NCI-H1092 (cell line): Measurements from ENCODE around the gene PLEKHG2.

Experiments used
- DNase-seq: peaks from one replicate; lab custom pipeline; 2025; lab: John Stamatoyannopoulos, UW

Gene PLEKHG2

DNA sequence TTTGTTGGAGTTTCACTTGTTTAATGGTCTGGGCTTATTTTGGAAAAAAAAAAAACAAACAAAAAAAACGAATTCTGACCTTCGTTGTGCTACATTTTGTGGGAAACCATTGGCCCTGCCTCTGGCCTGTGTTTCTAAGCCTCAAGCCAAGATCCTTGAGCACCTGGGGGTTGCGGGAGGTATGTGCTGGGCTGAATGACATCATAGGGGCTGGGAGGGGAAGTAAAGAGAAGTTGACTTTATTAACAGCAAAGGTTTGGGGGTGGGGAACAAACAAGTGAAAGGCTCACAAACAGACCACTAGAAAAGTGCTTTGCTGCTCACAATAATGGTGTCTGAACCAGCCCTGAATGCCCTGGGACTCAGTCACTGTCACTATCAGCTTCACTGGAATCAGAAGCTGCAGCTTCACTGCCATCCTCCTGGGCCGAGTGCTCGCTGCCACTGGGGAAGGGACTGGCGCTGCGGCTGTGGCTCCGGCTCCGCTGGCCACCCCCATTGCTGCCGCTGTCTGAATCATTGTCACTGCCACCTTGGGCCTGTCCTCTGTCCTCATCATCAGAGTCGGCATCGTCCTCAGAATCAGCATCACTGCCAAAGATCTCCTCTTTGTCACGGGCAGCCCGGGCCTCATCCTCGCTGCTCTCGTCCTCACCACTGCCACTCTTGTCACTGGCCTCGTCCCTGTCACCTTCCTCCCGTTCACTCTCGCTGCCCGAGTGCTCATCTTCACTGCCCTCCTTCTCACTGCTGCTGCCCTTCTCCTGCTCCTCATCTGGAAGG is 26.6 kb upstream of the PLEKHG2 start:
- DNase-seq, result no peak

DNA sequence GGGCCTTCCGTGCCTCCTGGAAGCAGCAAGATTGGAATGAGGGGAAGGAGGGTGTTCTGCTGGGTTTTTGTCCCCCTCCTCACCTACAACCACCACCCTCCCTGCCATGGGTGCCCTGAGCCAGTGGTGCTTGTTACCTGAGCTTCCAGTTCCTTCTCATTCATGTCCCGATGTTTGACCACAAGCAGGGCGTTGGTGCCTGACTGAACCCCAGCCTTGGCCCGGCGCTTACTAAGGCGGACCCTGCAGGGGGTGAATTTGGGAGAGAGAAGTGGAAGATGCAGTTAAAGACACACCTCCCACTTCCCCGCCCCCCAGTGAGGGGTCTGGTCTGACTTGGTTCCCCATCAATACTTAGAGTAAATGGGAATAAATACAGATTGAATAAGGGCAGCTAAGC is 25.9 kb upstream of the PLEKHG2 start:
- DNase-seq, result no peak

DNA sequence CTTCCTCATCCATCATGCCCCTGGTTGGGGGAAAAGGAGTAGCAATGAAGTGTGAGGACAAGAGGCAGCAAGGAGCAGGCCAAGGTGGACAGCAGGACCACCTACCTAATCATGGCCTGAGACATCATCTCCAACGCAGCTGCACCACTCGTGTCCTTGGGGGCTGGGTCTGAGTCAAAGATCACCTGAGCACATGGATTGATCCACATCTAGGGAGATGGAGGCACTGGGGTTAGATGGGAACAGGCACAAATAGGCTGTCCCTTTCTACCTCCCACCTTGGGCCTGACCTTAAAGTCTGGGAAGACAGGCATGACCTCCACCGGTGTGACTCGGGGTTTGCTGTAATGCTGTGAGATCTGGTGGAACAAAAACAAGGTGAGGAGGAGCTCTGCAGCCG is 23.8 kb upstream of the PLEKHG2 start:
- no peak for DNase-seq

DNA sequence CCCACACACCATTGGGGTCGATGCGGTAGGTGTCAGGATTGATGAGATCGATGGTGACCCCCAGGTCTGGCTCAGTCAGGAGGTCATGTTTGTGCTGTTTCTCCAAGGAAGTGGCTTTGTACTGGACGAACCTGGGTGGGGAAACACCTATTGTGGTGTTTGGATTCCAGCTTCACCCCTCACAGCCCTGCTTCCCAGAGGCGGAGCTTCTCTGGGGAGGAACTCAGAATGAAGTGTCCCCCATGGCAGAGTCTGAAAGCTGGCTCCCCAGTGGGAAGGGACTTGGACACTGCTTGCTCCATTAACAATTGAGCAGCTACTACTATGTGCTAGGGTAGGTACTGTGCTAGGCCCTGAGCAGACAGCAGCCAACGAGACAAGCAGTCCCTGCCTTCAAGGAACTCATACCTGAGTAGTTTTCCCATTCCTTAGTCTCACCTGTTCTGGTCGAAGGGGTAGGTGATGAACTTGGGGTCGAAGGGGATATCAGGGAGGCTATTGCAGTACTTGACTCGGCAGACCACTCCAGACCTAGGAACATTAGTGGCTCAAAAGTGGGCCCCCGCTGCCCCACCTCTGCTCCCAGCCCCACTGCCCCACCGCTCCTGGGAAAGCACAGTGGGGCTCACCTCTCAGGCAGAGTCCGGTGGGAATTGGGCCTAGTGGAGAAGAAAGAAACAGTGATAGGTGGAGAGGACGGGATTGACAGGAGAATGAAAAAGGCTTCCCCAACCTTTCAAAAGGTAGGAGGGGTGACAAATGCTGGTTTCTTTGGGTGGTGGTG is 22.6 kb upstream of the PLEKHG2 start:
- DNase-seq, result no peak

DNA sequence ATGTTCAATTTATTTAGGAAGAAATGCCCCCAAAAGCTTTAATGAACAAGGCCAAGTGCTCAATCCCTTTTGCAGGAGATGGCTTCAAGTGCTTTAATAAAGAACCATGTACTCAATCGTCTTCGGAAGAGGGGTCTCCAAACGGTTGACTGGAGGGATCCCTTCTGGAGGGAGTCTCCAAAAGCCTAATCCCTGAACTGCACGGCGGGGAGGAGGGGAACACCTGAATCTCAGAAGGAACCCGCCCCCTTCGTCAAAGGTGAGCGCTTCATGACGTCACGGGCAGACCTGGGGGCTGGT is 22.1 kb upstream of the PLEKHG2 start:
- no peak for DNase-seq

DNA sequence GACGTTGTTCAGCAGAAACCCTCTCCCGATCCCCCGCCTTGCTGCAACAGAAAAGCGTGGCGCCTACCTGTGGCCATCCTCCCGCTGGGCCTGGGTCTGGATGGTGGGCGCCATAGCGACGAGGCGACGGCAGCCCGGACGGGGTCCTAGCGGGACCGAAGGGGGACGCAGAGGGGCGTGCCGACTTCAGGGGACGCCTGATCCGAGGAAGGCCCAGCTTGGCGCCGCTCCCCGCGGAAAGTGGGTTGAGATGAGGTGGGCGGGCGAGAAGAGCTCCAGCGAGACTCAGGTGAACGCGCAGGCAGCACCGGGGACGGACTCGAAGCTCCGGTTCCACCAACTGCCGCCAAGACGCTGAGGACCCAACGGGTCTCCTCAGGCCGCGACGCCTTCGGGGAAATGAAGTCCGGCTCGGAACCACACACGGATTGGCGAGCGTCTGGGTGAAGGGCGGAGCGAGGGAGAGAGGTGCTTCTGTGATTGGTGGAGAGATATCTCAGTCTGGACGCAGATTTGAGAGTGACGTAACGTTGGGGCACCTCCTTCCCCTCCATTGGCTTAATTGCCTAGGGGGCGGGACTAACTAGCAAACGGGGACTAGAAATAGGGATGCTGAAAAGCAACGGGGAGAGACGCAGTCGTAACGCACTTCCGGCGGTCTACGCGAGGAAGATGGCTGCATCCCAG is 21.6 kb upstream of the PLEKHG2 start, which contains the start of the genes MED29 and PAF1:
Gene MED29, plus strand, starts transcription at position 628 of the 687 bp plus-strand sequence. Its CDS starts 45 bp downstream, at position 673.
Gene PAF1, minus strand, starts transcription at position 356 of the 687 bp plus-strand sequence. Its CDS starts 242 bp downstream, at position 114.
- peak; percentile 98 for DNase-seq

GRCh38 chr19:39397360-39398296 is 14.8 kb upstream of the PLEKHG2 start:
- peak; percentile 21 for DNase-seq

GRCh38 chr19:39398297-39398864 is 14.1 kb upstream of the PLEKHG2 start:
- no peak for DNase-seq

GRCh38 chr19:39399668-39400050 is 12.8 kb upstream of the PLEKHG2 start:
- no peak for DNase-seq

DNA sequence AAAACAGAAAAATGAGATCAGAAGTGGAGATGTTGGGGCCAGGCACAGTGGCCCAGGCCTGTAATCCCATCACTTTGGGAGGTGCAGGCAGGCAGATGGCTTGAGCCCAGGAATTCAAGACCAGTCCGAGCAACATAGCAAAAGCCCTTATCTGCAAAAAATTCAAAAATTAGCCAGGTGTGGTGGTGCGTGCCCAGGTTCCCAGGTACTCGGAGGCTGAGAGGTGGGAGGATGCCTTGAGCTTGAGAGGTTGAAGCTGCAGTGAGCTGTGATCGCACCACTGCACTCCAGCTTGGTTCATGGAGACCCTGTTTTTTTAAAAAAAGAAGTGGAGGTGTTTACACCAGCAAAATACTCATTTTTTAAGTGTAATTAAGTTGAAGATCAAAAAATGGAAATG is 12.4 kb upstream of the PLEKHG2 start:
- no peak for DNase-seq

- no peak for DNase-seq
These were observed 11.4 kb upstream of the PLEKHG2 start for GRCh38 chr19:39401070-39401548.

DNA sequence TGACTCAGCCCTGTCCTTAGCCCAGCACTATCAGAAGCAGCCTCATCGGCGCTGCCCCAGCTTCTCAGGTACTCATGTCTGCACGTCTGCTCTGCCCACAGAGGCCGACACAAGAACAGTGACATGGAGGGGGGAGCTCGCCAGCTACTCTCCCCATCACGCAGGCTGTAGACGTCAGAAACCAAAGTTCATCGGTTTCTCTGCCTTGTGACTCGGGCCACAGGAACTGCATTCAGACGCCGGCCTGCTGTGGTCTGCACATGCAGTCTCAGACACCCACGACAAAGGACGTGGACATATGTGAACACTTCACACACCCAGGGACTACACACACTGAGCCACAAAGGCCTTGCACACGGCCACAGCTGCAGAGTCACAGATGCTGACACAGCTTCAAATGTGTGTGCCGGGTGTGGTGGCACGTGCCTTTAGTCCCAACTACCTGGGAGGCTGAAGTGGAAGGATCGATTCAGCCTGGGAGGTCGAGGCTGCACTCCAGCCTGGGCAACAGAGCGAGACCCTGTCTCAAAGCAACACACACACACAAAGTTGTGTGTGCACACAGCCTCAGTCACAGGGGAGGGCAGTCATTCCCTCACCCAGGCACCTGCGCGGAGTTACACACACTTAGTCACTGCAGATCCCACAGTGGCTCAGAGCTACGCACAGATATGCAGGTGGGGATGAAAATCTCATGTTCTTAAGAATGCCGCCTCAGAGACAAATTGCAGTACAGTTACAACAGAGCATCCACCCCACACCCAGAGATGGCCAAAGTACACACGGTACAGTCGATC is 10.7 kb upstream of the PLEKHG2 start:
- no peak for DNase-seq

GRCh38 chr19:39402346-39403300 is 9.8 kb upstream of the PLEKHG2 start:
- no peak for DNase-seq

DNA sequence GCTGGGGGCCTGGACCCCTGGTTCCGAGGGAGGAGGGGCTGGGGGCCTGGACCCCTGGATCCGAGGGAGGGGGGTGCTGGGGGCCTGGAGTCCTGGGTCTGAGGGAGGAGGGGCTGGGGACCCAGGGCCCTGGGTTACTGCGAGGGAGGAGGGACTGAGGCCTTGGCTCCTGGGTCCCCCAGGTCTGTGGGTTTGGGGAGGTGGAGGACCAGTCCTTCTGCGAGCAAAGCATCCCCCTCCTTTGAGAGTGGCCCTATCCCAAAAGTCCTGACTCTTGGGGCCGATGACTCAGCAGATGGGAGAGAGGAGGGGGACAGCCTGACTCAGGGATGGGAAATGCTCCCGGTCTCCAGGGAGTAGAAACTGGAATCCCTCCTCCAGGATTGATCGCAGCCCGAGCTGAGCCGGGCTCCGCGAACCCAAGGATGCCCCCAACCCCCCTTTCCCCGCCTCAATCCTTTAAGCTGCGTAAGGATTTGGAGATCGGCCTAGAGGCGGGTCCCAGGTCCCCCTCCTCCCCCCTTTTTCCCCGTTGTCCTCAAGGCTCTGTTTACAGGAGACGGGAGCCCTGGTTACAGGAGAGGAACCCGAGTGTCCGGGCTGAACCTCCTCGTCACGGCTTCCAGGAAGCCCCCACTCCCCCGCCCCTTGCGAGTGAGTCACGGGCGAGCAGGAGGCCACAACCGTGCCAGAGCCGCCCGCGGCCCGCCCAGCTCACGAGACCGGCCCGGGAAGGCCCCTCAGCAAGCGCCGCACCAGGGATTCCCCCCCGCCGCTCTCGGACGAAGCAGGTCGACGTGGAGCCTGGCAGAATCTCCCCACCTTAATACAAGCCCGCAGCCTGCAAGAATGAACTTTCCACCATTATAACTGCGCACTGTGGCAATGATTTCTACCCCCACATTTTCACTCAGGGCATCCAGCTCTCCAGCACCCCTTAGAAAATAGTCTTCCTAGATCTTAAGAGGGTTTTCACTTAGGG is 8.8 kb upstream of the PLEKHG2 start:
- no peak for DNase-seq

- DNase-seq, result no peak
These were observed 7.1 kb upstream of the PLEKHG2 start for GRCh38 chr19:39405261-39405957.

DNA sequence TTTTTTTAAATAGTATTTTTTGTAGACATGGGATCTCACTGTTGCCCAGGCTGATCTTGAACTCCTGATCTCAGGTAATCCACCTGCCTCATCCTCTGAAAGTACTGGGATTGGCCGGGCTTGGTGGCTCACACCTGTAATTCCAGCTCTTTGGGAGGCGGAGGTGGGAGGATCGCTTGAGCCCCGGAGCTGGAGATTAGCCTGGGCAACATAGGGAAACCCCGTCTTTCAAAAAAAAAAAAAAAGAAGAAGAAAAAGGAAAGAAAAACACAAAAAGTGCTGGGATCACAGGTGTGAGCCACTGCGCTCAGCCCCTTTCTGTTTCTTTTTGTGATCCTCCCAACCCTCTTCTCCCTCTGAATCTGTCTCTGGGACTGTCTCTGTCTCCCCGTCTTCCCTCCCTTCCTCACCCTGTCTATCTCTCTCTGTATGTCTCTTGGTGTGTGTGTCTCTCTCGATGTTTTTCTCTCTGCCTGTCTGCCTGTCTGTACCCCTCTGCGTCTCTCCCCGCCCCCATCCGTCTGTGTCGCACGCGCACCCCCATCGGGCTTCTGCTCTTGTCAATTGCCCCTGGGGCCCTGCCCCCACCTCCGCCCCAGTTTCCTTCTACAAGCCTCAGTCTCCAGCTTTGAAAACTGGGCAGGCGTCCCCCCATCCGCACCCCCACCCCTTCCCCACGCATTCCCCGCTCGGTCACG is 6.4 kb upstream of the PLEKHG2 start:
- DNase-seq, result no peak
